Stimulated activated CD4-positive, alpha-beta T cell treated with anti-CD3 and anti-CD28 coated beads, Interleukin-12 subunit alpha, Interleukin-12 subunit beta, amount 100 ng/mL, for 24 hours (primary cell): Measurements from ENCODE around the gene DNAJC17.

Experiments
- DNase-seq, 2 experiments: peaks; one replicate each; pipeline ENCODE4 v3.0.0-alpha.2; 2020; ENCODE audit warnings: low read depth in 2 of 2

The DNAJC17 gene

GRCh38 chr15:40789999-40790398 is 17.3 kb downstream of the DNAJC17 start:
- no peak for DNase-seq

- no peak for DNase-seq
Measured at GRCh38 chr15:40789119-40789518, 18.2 kb downstream of the DNAJC17 start.

GRCh38 chr15:40787991-40788390 is 19.3 kb downstream of the DNAJC17 start:
- no peak for DNase-seq

DNA sequence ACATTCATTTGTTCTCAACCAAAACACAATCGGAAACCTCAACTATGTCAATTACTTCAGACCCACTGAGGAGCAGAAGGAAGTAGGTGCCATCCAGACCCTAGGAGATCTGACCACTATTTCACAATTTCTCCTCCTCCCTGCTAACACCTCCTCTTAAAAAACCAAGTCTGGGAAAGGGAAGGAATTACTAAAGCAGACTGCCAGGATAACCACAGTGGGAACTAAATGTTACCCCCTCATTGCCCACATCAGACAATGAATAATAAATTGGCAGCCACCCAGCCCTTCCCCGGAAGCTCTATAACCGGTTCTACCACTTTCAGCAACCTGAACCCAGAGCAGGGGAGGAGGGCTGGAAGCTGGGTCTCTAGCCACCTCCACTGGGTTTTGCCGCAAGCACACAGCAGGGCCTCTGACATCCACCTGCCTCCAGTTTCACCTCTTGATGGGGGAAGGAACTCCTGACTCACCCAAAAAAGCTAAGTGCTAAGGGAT is 19.9 kb downstream of the DNAJC17 start:
- DNase-seq, result peak in 1 of 2 experiments; percentile 66

DNA sequence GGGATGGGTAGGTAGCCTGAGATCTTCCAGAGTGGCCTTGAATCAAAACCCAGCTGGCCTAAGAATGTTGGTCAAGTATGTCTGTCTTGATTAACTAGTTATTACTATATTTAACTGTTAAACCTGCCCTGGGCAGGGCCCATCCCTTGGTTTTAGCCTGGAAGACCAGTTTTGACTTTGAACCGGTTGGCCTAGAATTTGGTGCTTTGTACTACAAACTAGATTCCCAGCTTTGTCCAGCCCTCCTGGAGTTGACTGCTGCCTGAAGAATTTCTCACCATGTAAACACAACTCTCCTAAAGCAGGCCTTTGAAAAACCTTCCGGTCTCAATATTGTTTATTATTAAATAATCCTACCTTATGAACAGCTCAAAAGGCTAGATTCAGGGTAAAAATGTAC is 21.5 kb downstream of the DNAJC17 start:
- DNase-seq, result no peak

- no peak for DNase-seq
Measured at GRCh38 chr15:40785164-40785563, 22.1 kb downstream of the DNAJC17 start.

DNA sequence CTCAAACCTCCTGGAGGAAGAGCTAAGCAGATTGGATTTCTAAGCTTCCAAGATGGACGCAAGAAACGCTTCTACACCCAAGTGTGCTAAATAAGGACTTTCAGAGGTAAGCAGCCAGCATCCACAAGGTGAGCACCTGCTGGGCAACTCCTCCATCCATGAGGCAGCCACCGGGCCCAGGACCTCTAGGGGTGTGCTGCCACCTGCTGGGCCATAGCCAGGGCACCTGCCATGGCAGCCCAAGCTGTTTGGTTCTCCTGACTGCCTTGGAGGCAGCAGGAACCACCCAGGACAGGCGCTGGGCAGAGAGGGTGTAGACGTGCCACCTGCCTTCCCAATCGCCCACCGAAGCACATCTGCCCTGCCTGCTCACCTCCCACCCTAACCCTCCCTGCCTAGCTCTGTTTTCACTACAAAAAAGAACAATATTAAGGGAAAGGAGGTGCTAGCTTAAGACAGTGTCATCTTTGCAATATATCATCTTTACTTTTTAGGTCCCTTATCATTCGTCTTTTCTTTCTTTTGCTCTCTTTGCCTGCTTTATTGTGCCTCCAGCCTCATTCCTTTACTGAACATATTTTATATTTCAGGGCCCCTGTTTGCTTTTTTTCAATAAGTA is 24.6 kb downstream of the DNAJC17 start:
- DNase-seq, result peak; percentile 58 to 65

DNA sequence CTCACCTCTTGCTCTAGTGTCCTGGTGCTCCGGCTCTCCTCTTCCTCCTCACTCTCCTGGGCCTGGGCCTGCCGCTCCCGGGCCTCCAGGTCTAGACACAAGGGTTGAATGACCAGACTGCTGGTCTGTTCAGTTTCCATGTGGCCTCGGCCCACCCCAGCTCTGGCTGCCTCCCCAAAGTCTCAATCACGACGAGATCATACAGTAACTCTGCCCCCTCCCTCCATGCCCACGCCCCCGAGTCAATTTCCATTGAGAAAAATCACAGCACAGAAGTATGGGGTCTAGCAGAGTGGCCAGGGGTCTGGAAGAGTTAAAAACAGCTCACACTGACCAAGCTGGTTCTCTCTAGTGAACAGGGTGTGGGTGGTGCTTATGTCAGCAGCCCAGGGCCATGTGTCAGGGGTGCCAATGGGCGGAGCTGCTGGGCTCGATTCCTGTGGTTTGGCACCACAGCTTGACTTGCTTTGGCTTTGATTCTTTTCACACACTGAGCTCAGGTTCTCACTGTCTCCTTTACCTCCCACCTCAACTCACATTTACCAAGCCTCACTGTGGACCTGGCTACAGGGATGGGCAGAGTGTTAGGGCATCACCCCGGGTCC is 30.6 kb downstream of the DNAJC17 start:
- no peak for DNase-seq

DNA sequence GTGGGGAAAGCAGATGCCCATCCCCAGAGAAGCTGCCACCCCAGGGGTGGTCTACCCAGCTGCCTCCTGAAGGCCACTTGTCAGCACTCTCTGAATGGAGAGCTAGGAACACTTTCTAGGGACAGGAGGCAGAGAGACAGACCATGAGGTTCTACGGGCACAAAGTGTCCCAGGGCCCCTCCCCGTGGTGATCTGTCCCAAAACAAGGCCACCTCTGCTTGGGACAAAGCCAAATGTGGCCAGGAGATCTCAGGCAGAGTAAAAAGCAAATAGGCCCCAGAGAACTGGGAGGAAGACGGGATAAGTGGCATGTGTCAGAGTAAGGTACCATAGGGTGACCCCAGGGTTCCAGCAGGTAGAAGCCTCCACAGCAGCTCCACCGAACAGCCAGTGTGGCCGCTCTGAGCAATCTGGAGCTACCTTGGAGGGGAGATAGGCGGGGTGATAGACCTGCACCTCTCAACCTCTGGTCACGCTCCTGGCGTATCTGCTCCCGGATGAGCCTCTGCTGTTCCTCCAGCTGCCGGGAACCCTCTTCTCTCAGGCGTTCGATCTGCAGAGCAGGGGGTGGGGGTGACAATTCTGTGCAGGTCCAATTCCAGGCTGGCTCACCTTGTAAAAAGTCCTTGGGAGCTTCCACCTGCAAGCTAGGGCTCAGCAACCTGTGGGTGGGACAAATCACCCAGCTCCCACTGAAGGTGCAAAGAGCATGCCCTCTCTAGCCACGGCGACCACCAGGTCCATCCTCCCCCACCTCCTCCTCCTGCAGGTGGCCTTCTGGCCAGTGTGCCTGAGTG is 31.3 kb downstream of the DNAJC17 start:
- DNase-seq, result no peak

- DNase-seq, result no peak
Measured at GRCh38 chr15:40775007-40775406, 32.3 kb downstream of the DNAJC17 start.

GRCh38 chr15:40773902-40774301 is 33.4 kb downstream of the DNAJC17 start:
- DNase-seq, result no peak

DNA sequence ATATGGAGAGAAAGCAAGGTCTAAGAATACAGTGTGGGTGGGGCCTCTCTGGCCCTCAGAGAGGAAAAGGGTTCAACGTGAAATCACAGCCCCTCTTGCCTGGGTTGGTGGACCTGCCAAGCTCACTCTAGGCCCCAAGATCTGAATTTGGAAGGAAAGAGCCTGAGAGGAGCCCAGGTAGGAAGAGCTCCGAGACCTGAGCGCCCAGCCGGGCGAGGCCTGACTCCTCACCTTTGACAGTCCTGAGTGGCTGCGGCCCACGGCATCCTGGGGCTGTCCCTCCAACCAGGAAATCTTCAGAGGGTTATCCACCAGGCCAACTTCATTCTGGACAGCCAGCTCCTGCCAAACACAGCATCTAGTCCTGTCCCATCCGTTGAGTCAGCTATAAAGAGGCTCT is 33.8 kb downstream of the DNAJC17 start:
- no peak for DNase-seq

DNA sequence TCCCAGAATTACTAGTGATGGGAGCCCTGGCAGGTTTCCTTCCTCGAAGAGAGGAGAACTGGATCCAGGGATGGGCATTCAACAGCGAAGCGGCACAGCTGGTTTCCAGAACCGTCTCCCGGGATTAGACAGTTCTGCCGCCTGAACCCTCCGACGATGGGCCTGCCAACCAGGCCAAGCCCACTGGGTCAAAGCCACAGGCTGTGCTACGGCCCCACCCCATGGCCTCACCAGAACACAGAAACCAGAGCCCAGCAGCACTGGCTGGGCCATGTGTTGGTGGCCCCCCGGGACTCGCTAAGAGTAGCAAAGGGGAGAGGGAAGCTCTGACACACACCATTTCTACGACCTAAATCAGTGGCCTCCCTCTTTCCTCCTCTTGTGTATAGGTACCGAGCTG is 35.3 kb downstream of the DNAJC17 start:
- no peak for DNase-seq

GRCh38 chr15:40771242-40771641 is 36.0 kb downstream of the DNAJC17 start:
- no peak for DNase-seq

DNA sequence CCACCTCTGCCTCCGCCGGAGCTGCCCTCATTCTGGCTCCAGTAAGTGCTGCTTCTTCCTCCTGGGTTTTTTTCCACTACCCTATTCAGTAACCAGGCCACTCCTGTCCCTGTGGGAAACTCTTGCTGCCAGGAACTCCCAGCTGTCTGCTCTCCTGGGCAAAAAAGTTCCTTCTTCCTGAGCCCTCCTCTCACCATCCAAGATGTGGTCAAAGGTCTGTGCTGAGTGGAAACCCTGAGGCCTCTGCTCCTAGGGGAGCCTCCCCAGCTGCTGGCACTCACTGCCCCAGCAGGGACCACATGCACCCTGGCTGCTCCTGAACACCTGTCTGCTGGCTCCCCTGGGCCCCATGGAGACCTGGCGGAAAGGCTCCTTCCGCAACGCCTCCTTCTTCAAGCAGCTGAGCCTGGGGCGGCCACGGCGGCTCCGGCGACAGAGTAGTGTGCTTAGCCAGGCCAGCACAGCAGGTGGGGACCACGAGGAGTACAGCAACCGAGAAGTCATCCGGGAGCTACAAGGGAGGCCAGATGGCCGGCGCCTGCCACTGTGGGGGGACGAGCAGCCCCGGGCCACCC is 37.0 kb downstream of the DNAJC17 start:
- no peak for DNase-seq

DNA sequence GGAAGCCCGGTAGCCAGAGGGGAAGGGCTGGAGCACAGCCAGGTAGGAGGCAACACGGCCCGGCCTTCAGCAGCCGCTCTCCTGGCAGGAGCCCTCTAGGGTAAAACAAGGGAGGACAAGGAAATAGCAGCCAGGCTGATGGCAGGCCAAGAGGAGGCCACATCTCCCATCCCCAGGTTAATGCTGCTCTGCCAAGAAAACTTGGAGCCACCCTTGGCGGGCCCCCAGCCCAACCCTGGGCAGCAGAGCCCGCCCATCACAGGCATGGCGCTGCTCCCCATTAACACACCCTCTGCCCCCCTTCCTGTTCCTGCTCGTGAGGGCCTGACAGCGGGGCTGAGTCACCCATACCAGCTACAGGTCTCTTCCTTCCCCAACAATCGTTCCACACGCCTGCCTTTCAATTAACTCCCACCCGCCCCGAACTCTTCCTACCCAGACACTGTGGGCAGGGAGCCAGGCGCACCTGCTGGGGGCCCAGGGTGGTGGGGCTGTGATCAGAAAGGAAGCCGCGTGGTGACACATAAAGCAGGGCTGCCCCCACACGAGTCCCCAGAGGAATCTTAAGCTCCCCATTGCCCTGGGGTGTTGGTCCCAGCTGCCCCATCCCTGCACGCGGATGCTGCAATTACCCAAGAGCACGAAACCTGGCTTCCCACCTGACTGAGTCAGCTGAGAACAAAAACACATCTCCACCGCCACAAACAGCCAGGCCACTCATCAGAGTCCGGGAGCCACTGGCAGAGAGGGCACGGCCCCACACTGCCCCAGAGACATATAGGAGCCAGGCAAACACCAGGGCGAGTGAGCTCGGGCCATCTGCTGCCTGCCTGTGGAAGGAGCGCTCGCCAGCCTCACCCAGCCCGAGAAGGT is 37.8 kb downstream of the DNAJC17 start, which contains the start of gene C15orf62:
TSS of gene C15orf62 (plus strand) at position 707 of the 873 bp plus-strand sequence. CDS start 516 bp downstream, outside the sequence.
- peak; percentile 45 to 52 for DNase-seq

GRCh38 chr15:40768521-40769273 is 38.6 kb downstream of the DNAJC17 start:
- DNase-seq, result no peak

- no peak for DNase-seq
Measured at GRCh38 chr15:40767838-40768500, 39.3 kb downstream of the DNAJC17 start.

GRCh38 chr15:40766906-40767837 is 40.1 kb downstream of the DNAJC17 start:
- no peak for DNase-seq
